Activated B cell treated with CpG ODN at 0.5 μM for 24 hours (primary cell): ENCODE data around the gene CELF4. TPM values are rescaled to one million over a fixed set of nuclear protein-coding genes. Genes with fewer than 3 reads are reported as not detected.

ENCODE experiments used
- ATAC-seq: fragments of 200-7000 bp; cut with Tn5 transposase; one replicate; pipeline ENCODE4 v1.10.0; 2021; ENCODE audit warnings: low read depth, mild to moderate bottlenecking, moderate library complexity
- CTCF ChIA-PET: fragments of 350-600 bp; sonication (Branson Sonifier 250); formaldehyde crosslinking; loops from one replicate; lab custom pipeline; 2021; ENCODE audit warnings: antibody characterized with exemption; lab: Charles Lee
- POLR2A ChIA-PET: fragments of 350-600 bp; sonication (Branson Sonifier 250); formaldehyde crosslinking; loops from one replicate; lab custom pipeline; 2021; ENCODE audit warnings: antibody characterized with exemption; lab: Charles Lee
- DNase-seq: peaks from one replicate; pipeline ENCODE4 v3.0.0; 2022
- H3K27ac Mint-ChIP-seq: one replicate; pipeline ENCODE4 v1.8.0; 2020; ENCODE audit warnings: mixed read lengths
- H3K27me3 Mint-ChIP-seq: one replicate; pipeline ENCODE4 v1.8.0; 2021; ENCODE audit warnings: mixed read lengths
- H3K36me3 Mint-ChIP-seq: one replicate; pipeline ENCODE4 v1.8.0; 2021; ENCODE audit warnings: low read depth, mixed read lengths
- H3K4me1 Mint-ChIP-seq: one replicate; pipeline ENCODE4 v1.8.0; 2021; ENCODE audit warnings: mixed read lengths
- H3K4me3 Mint-ChIP-seq: one replicate; pipeline ENCODE4 v1.8.0; 2020; ENCODE audit warnings: mild to moderate bottlenecking, mixed read lengths
- H3K9me3 Mint-ChIP-seq: one replicate; pipeline ENCODE4 v1.8.0; 2020; ENCODE audit warnings: mixed read lengths
- intact Hi-C: fragments of 100-400 bp; cut with micrococcal nuclease; formaldehyde crosslinking; loops from one replicate; pipeline ENCODE4 v1.15.1; 2024
- total RNA-seq: library from RNA; stranded (reverse); gene quantifications from 2 replicates; pipeline ENCODE4 v1.2.3, GENCODE V29; 2022
- TF ChIP-seq, protein P1 (sequence below): fragments of 200-600 bp; IDR thresholded peaks from one replicate; pipeline ENCODE4 v1.8.0; 2022; ENCODE audit warnings: antibody characterized with exemption, mild to moderate bottlenecking

The CELF4 gene
- total RNA-seq, 1 donor from 2014 or later, result not detected

DNA sequence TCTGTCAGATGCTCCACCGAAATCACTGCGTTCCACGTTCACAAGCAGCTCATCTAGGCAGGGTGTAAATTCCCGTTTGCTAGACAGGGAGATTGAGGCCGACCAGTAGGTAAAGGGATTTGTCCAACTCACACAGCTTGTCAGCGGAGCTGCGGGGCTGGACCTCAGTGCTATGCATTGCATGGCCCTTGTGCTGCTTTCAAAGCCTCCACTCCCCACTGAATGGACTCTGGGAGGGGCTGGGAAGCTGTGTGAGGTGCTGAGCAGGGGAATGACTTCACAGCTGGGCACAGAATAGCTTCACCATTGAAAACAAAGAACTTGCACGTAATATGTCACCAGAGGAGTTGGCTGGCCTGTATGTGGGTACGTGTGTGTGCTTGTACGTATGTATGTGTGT lies 21.4 kb downstream of the CELF4 start:
- intact Hi-C loops, result no loop called here
- H3K4me3 Mint-ChIP-seq, result no peak overlapping the region
- no peaks in the 10 kb centered on the region for H3K4me1 Mint-ChIP-seq
- peaks cover 14% of the 10 kb centered on the region for H3K27me3 Mint-ChIP-seq
- POLR2A ChIA-PET, result no interaction called here
- H3K27ac Mint-ChIP-seq, result no peak overlapping the region
- DNase-seq, result no peak
- H3K9me3 Mint-ChIP-seq, result no peaks in the 10 kb centered on the region
- CTCF ChIA-PET, result no interaction called here
- TF ChIP-seq, protein P1, sequence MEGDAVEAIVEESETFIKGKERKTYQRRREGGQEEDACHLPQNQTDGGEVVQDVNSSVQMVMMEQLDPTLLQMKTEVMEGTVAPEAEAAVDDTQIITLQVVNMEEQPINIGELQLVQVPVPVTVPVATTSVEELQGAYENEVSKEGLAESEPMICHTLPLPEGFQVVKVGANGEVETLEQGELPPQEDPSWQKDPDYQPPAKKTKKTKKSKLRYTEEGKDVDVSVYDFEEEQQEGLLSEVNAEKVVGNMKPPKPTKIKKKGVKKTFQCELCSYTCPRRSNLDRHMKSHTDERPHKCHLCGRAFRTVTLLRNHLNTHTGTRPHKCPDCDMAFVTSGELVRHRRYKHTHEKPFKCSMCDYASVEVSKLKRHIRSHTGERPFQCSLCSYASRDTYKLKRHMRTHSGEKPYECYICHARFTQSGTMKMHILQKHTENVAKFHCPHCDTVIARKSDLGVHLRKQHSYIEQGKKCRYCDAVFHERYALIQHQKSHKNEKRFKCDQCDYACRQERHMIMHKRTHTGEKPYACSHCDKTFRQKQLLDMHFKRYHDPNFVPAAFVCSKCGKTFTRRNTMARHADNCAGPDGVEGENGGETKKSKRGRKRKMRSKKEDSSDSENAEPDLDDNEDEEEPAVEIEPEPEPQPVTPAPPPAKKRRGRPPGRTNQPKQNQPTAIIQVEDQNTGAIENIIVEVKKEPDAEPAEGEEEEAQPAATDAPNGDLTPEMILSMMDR, result no peak
- ATAC-seq, result no peak
- H3K36me3 Mint-ChIP-seq, result no peaks in the 10 kb centered on the region

DNA sequence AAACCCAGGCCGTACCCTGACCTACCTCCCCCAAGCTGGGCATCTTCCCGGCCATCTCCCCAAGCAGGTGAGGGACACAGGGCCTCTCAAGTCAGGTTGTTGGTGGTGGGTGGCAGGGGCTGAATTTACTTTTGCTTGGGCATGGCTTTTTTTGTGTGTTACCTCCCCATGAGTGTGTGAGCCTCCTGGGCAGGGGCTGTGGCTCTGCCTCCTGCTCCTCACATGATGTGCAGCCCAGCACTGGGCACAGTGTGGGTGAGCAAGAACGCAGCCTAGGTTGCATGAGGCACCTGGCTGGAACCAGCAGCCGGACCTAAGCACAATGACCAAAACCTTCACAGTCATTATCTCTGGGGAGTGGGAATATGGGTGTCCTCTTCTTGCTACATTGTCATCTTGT lies 22.3 kb downstream of the CELF4 start:
- intact Hi-C loops, result no loop called here
- ChIA-PET CTCF (no interaction called here), POLR2A (no interaction called here)
- Mint-ChIP-seq H3K4me3 (no peak overlapping the region), H3K36me3 (no peaks in the 10 kb centered on the region), H3K4me1 (peaks cover 1% of the 10 kb centered on the region), H3K27ac (no peak overlapping the region), H3K27me3 (peaks cover 20% of the 10 kb centered on the region), H3K9me3 (no peaks in the 10 kb centered on the region)
- no peak for ATAC-seq
- DNase-seq, result no peak
- TF ChIP-seq, protein P1, result no peak

DNA sequence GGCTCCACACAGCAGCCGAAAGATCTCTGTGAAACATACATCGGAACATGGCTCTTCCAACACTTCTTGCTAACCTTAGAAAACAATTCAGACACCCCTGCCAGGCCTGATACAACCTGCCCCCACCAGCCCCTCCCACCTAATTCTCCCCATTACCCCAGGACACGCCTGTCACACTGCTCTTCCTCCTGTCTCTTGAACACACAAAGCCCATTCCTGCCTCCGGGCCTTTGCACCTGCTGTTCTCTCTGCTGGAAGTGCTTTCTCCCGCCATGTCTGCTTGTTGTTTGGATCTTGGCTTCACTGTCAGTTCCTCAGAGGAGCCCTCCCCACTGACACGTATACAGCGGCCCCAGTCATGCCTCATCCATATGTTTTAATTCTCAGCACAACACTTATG lies 24.1 kb downstream of the CELF4 start:
- intact Hi-C loops, result no loop called here
- Mint-ChIP-seq H3K27me3 (peaks cover 26% of the 10 kb centered on the region), H3K4me1 (peaks cover 4% of the 10 kb centered on the region), H3K9me3 (no peaks in the 10 kb centered on the region), H3K4me3 (no peak overlapping the region), H3K27ac (no peak overlapping the region), H3K36me3 (no peaks in the 10 kb centered on the region)
- DNase-seq (no peak), ATAC-seq (no peak)
- ChIA-PET CTCF (no interaction called here), POLR2A (no interaction called here)
- TF ChIP-seq, protein P1, result no peak

DNA sequence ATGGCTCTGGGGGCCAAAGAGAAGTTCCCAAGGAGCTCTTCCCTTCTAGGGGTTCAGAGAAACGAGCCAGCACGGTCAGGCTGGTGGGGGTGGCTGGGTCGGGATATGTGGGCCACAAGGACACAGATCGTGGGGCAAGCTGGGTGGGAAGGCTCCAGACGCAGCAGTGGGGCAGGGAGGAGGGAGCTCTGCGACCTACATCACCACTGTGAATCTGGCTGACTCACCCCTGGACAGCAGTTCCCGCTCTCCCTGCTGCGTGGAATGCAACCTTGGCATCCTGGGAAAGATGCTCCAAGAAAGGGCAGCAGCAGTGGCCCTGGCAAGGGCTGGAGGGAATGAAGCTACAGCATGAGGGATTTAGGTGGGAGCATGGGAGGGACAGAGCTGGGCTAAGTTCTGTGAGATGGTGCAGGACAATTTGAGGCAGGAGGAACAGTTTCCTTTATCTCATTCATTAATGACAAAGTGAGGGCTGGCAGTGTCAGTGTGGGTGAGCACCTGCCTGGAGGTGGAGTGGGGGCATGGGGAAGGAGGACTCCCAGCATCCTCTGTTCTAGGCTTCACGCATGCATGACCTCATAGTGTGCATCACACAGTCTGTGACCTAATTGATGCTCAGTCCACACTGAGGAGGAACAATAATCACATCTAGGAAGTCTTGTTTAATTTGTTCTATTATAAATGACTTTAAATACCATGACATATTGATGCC lies 25.0 kb downstream of the CELF4 start:
- Mint-ChIP-seq H3K9me3 (no peaks in the 10 kb centered on the region), H3K4me3 (no peak overlapping the region), H3K27me3 (peaks cover 24% of the 10 kb centered on the region), H3K27ac (no peak overlapping the region), H3K4me1 (peaks cover 4% of the 10 kb centered on the region), H3K36me3 (no peaks in the 10 kb centered on the region)
- CTCF ChIA-PET, result no interaction called here
- DNase-seq, result no peak
- TF ChIP-seq, protein P1, result no peak
- intact Hi-C loops, result no loop called here
- no peak for ATAC-seq
- POLR2A ChIA-PET, result no interaction called here

DNA sequence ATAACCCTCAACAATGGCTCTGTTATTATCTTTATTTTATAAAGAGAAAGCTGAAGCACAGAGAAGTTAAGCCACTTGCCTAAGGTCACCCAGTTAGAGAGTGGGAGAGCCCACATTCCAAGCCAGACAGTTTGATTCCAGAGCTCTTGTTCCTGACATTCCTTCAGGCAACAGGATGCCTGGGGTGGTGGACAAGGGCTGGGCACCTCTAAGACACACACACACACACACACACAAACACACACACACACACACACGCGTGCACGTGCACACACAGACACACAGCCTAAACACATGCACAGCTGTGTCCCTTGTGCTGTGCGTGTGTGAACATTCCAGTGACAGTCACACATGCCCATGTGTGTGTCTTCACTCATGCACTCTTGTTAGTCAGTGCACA lies 26.4 kb downstream of the CELF4 start:
- POLR2A ChIA-PET, result no interaction called here
- H3K36me3 Mint-ChIP-seq, result no peaks in the 10 kb centered on the region
- no peak overlapping the region for H3K4me3 Mint-ChIP-seq
- DNase-seq (no peak), ATAC-seq (no peak)
- peaks cover 4% of the 10 kb centered on the region for H3K4me1 Mint-ChIP-seq
- intact Hi-C loops, result no loop called here
- H3K27ac Mint-ChIP-seq, result no peak overlapping the region
- H3K9me3 Mint-ChIP-seq, result no peaks in the 10 kb centered on the region
- peaks cover 23% of the 10 kb centered on the region for H3K27me3 Mint-ChIP-seq
- CTCF ChIA-PET, result interaction anchor here (1.0 kb wide), 1 partner anchor 16 kb away, joined by 3 read pairs; no protein-coding TSS in a partner anchor
- TF ChIP-seq, protein P1, result no peak
